Mesodermal cell (in vitro differentiated cells): ENCODE results near the gene VSNL1.

Experiments used
- H3K27ac ChIP-seq: 2 replicates; pipeline ENCODE4 v1.7.0; 2013; ENCODE audit warnings: mild to moderate bottlenecking, low read depth, low read length, moderate library complexity; ENCODE audit not compliant: severe bottlenecking
- H3K36me3 ChIP-seq: 2 replicates; pipeline ENCODE4 v1.7.1; 2013; ENCODE audit warnings: mild to moderate bottlenecking, low read length, moderate library complexity; ENCODE audit not compliant: control insufficient read depth, insufficient read depth
- H3K4me1 ChIP-seq: one replicate; pipeline ENCODE4 v1.7.1; 2013; ENCODE audit warnings: mild to moderate bottlenecking, low read length; ENCODE audit not compliant: insufficient read depth, control insufficient read depth, poor library complexity, severe bottlenecking
- H3K4me3 ChIP-seq: 2 replicates; pipeline ENCODE4 v1.7.0; 2013; ENCODE audit warnings: low read length, control low read depth, mild to moderate bottlenecking; ENCODE audit not compliant: insufficient read depth, poor library complexity, severe bottlenecking; ENCODE audit errors: extremely low read depth
- H3K9me3 ChIP-seq: 2 replicates; pipeline ENCODE4 v1.7.1; 2013; ENCODE audit warnings: mild to moderate bottlenecking, low read length, moderate library complexity; ENCODE audit not compliant: control insufficient read depth
- WGBS, 2 experiments: methylation state at CpG; one replicate each; pipeline ENCODE4 v1.1.5; 2013; ENCODE audit warnings: missing lambda C conversion rate in 2 of 2; ENCODE audit not compliant: insufficient coverage in 2 of 2; 5-methylcytosine and 5-hydroxymethylcytosine counted together

Gene VSNL1

DNA sequence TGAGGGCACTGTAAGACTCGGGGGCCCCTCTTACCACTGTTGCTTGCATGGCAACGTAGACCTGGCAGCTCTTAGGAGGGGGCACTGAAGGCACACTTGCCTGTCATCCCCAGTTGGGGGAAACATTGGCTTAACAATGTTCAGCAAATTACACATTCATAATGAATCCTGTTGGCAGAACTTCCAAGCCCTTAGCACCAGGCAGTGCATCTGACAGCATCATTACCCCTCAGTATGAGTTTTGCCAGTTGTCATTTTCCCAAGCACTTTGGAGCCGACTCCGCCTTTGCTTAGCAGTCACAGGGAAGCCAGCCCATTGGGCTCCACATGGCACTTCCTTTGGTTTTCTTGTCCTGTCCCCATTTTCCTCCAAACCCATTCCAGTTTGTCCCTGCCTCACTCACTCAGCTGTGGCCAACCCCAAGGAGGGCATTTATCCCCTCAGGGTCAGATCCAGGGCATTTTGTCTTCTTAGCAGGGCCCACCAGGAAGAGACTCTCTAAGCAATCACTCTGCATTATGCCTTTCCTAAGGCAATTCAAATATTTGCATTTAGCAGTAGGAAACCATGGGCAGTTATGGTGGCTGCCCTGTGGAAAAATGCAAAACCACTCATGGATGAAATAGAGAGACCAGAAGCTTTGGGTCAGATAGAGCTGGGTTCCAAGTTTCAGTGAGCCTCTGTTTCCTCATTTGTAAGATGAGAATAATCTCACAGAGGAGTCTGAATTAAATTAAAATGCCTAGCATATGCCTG lies 73.9 kb downstream of the VSNL1 start:
- Histone ChIP-seq H3K27ac (no peak overlapping the region), H3K9me3 (no peaks in the 10 kb centered on the region), H3K36me3 (no peaks in the 10 kb centered on the region), H3K4me1 (no peaks in the 10 kb centered on the region), H3K4me3 (no peak overlapping the region)
- 83 to 91% methylated on average over 4 of the region's 4 CpGs for WGBS, 2 experiments

DNA sequence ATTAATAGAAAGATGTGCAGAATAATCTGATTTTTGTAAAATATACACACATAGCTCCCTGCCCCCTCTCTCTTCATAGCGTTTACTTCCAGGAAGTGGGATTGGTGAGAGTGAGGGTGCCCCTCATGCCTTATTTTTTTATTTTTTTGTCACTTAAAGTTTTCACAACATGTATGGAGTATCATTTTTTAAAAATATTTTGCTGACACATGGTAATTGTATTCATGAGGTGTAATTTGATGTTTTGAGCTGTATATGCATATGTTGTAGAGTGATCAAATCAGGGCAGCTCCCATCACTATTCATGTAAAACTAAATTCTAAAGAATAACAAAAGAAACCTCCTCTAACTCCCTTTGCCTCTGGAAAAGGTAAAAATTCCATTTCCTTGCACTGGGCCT lies 74.7 kb downstream of the VSNL1 start:
- no peaks in the 10 kb centered on the region for H3K9me3 ChIP-seq
- H3K27ac ChIP-seq = no peak overlapping the region
- H3K36me3 ChIP-seq = no peaks in the 10 kb centered on the region
- no peak overlapping the region for H3K4me3 ChIP-seq
- WGBS, 2 experiments = no CpG with 5 or more reads among the region's 1 CpG
- no peaks in the 10 kb centered on the region for H3K4me1 ChIP-seq

DNA sequence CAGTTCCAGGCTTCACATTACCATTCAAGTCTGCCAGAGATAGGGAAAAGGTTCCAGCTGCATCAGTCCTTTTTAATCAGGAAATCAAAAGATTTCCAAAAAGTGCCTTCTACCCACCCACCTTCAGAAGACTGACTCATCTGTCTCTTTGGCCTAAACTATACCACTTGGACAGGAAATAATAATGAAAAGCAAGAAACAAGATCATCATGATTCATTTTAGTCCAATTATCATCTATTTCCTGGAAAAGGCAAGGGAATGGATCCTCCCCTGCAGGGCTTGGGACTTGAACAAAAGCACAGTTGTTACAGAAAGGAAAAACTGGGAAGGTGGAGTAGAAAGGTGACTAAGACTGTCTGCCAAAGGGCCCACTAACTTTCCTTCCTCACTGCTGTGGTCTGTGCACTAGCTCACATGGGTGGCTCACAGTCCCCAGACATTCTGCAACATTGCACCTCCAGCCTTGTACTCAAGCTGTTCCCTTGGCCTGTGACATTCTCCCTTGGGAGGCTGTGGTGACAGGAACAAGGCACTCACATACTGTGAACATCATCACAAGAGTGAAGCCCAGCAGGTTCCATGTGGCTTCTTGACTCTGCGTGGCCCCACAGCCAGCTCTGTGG lies 75.3 kb downstream of the VSNL1 start:
- H3K9me3 ChIP-seq = no peaks in the 10 kb centered on the region
- no peak overlapping the region for H3K27ac ChIP-seq
- H3K4me1 ChIP-seq = no peaks in the 10 kb centered on the region
- no peaks in the 10 kb centered on the region for H3K36me3 ChIP-seq
- no peak overlapping the region for H3K4me3 ChIP-seq
- WGBS, 2 experiments = 83 to 100% methylated on average over 1 of the region's 1 CpG

DNA sequence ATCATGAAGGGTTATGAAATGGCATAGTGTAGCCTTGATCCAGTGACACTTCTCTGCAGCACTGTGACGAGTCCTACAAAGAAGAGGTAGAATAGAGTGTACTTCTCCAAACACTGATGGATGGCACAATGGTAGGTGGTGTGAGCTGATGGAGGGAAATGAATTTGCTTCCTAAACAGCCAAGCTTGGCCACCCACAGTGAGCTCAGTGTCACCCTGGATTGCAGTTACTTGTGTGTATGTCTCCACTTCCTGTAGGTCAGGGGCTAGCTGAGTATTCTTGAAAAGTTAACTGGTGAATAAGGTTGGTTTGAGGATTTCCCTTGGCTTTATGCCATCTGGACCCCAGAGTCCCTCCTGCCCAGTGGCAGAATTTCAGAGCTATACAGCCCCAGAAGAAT lies 75.9 kb downstream of the VSNL1 start:
- WGBS, 2 experiments = 100% methylated on average over 1 of the region's 1 CpG
- H3K4me1 ChIP-seq = no peaks in the 10 kb centered on the region
- no peak overlapping the region for H3K4me3 ChIP-seq
- H3K27ac ChIP-seq = no peak overlapping the region
- H3K36me3 ChIP-seq = no peaks in the 10 kb centered on the region
- H3K9me3 ChIP-seq = no peaks in the 10 kb centered on the region

DNA sequence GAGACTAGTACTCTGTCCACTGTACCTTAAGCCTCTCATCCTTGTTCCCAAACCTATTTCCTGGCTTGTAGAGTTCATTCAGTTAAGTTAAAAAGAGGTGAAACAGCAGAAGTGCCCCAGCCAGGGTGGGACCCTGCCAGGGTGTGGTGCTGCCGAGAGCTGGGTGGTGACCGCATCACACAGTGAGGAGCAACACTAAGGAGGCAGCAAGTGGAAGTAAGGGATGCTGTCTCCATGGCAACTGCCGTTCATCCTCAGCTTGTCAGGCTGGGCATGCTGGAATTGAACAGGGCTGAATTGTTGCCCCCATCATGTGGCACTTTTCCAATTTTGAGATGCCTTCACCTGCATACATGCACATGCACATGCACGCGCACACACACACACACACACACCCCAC lies 77.0 kb downstream of the VSNL1 start:
- Histone ChIP-seq H3K4me3 (no peak overlapping the region), H3K36me3 (no peaks in the 10 kb centered on the region), H3K27ac (no peak overlapping the region), H3K9me3 (no peaks in the 10 kb centered on the region), H3K4me1 (no peaks in the 10 kb centered on the region)
- WGBS, 2 experiments = 88 to 89% methylated on average over 3 of the region's 5 CpGs

DNA sequence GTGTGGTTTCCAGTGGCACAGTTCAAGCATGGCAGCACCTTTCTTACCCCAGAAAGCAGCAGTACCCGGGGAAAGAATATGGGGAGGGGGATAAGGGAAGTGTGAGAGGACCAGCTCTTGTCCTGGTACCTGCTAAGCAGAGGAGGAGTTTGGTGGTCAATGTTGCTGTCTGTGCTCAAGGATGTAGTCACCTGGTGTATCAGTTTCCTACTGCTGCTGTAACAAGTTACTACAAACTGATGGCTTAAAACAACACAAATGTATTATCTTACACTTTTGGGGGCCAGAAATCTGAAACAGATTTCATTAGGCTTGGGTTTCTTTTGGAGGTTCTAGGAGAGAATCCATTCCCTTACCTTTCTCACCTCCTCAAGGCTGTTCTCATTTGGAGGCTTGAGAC lies 77.5 kb downstream of the VSNL1 start:
- Histone ChIP-seq H3K36me3 (no peaks in the 10 kb centered on the region), H3K9me3 (no peaks in the 10 kb centered on the region), H3K4me3 (no peak overlapping the region), H3K4me1 (no peaks in the 10 kb centered on the region), H3K27ac (no peak overlapping the region)
- 33% methylated on average over 1 of the region's 1 CpG; no CpG with 5 or more reads in 1 of the 2 experiments for WGBS, 2 experiments

DNA sequence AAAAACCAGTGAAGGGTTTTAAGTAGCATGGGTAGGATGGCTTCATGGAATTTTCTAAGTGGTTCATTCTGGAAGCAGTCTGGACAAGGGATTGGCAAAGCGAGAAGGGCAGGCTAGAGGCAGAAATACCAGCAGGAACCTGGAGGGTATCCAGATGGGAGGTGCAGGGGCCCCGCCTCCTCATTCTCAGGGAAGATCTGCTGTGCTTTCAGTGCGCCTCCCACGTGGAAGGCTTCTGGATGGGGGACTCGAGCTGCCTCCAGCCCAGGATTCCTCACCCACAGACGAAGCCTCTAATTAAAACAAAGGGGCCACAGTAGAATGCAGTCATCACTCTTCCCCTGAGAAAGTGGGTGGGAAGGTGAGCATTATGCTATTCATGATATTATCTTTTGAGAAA lies 79.8 kb downstream of the VSNL1 start:
- Histone ChIP-seq H3K36me3 (no peaks in the 10 kb centered on the region), H3K4me1 (no peaks in the 10 kb centered on the region), H3K4me3 (no peak overlapping the region), H3K9me3 (peaks cover 6% of the 10 kb centered on the region), H3K27ac (no peak overlapping the region)
- WGBS, 2 experiments = 75% methylated on average over 4 of the region's 6 CpGs; no CpG with 5 or more reads in 1 of the 2 experiments

DNA sequence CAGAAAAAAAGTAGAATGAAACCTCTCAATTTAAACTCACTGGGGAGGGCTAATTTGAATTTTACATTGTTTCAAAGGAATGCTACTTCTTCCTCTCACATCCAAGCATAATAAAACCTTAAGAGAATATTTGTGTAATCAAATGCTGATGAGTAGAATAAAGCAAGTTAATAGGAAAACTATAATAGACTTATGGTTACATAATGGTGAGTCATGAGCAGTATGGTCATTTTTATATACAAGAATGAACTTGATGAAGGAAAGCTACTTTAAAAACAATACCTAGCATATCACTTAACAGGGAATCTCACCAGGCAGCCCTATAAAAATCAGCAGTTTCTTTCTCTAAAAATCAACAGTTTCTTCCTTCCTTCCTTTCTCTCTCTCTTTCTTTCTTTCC lies 80.3 kb downstream of the VSNL1 start:
- no peaks in the 10 kb centered on the region for H3K36me3 ChIP-seq
- no peak overlapping the region for H3K4me3 ChIP-seq
- H3K27ac ChIP-seq = no peak overlapping the region
- H3K9me3 ChIP-seq = peaks cover 6% of the 10 kb centered on the region
- no peaks in the 10 kb centered on the region for H3K4me1 ChIP-seq

DNA sequence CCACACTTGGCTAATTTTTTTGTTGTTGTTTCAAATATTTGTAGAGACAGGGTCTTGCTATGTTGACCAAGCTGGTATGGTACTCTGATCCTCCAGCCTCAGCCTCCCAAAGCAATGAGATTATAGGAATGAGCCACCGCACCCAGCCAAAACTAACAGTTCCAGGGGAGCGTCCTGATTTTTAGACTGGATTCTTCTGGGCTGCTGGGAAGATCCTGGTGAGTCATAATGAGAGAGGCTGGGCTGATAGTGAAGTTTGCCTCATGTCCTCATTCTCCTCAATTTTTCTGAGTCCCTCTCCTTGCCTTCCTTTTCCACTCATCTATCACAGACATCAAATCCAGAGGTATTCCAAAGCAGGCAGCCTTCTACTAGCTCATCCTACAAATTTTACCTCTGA lies 81.3 kb downstream of the VSNL1 start:
- H3K4me3 ChIP-seq = no peak overlapping the region
- no peaks in the 10 kb centered on the region for H3K4me1 ChIP-seq
- no peak overlapping the region for H3K27ac ChIP-seq
- peaks cover 6% of the 10 kb centered on the region for H3K9me3 ChIP-seq
- 100% methylated on average over 2 of the region's 2 CpGs; no CpG with 5 or more reads in 1 of the 2 experiments for WGBS, 2 experiments
- H3K36me3 ChIP-seq = no peaks in the 10 kb centered on the region

DNA sequence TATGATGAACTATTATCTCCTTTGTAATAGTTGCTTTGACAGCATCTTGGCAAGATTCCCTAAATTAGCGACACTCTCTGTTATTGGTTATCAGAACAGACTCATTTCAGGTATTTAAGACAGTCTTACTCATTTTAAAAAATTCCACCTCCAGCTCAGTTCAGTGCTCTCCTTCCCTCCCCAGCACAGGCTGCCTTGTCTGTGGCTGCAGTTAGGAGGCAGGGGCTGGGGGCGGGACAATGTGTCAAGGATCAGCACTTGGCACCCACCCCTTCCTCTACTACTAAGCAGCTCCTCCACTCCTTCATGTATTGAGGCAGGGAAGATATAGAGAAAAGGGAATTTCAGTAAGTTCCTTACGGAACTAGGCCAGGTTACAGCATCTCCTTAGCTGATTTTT lies 85.0 kb downstream of the VSNL1 start:
- WGBS, 2 experiments = 100% methylated on average over 1 of the region's 3 CpGs; no CpG with 5 or more reads in 1 of the 2 experiments

DNA sequence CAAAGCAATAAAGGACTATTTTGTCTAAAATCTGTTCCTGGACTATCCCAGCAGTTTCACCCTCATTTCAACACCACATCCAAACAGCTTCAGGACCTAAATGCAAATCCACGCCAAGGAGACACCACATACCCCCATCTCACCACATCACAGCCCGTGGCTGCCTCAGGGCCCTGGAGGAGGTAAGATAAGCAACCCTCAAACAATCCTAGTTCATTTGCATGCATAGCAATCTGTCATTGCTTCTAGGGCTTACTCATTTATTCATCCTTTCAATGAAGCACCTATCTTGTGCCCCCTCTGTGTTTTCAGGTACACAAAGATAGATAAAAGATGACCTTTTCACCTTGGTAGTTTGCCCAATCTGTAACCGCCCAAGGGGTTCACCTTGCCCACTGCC lies 86.5 kb downstream of the VSNL1 start:
- 79 to 95% methylated on average over 2 to 3 of the region's 3 CpGs for WGBS, 2 experiments
- no peaks in the 10 kb centered on the region for H3K36me3 ChIP-seq
- peaks cover 17% of the 10 kb centered on the region for H3K9me3 ChIP-seq
- no peak overlapping the region for H3K4me3 ChIP-seq
- H3K27ac ChIP-seq = no peak overlapping the region
- H3K4me1 ChIP-seq = no peaks in the 10 kb centered on the region

More for the DNA sequence above, 85.0 kb downstream of the VSNL1 start:
- no peak overlapping the region for H3K4me3 ChIP-seq
- no peaks in the 10 kb centered on the region for H3K36me3 ChIP-seq
- H3K27ac ChIP-seq = no peak overlapping the region
- peaks cover 17% of the 10 kb centered on the region for H3K9me3 ChIP-seq
- no peaks in the 10 kb centered on the region for H3K4me1 ChIP-seq
